Medulla oblongata (tissue), 1 donor: Measurements from ENCODE around the gene RAC3.
A peak's percentile ranks its signal among the peaks of the same experiment; 100 is the strongest.
"Not testable (repeated sequence)": the region's sequence is repeated elsewhere in the genome, so short reads cannot be mapped to it uniquely, and the experiment has no call there.

Experiments used
- DNase-seq: peaks from one replicate; pipeline ENCODE4 v3.0.0-alpha.2; 2015; ENCODE audit errors: extremely low spot score

RAC3 gene

GRCh38 chr17:82023447-82024241 is 7.8 kb upstream of the RAC3 start:
- no peak for DNase-seq

GRCh38 chr17:82024859-82025258 is 6.6 kb upstream of the RAC3 start:
- DNase-seq, result no peak

GRCh38 chr17:82025401-82026107 is 5.9 kb upstream of the RAC3 start:
- no peak for DNase-seq

DNA sequence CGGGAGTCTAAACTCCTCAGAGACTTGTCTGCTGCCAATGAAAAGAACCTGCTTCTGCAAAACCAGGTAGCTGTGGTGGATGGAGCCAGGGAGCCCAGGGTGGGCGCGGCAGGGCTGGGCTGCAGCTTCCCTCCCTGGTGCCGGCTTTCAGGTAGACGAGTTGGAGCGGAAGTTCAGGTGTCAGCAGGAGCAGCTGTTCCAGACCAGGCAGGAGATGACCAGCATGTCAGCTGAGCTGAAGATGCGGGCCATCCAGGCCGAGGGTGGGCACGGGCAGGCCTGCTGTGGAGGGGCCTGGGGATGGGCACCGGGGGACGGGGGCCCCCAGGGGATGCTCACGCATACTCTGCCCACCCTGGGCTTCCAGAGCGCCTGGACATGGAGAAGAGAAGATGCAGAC is 3.2 kb upstream of the RAC3 start:
- no peak for DNase-seq

DNA sequence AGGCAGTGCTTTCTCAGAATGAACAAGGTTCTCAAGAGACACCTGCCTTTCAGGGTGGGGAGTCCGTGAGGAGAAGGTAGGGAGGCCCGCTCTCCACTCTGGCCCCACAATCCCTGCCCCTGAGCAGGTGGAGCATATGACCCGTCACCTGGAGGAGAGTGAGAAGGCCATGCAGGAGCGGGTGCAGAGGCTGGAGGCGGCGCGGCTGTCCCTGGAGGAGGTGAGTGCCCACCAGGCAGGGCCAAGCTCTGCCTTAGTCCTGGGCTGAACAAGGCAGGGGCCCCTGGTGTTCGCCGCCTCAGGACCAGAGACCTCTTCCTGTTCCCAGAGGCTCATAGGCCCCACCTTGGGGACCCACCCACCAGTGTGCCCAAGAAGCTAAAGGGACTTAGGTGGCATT is 2.5 kb upstream of the RAC3 start:
- DNase-seq, result no peak

GRCh38 chr17:82029391-82029790 is 2.1 kb upstream of the RAC3 start:
- no peak for DNase-seq

- DNase-seq, result no peak
Measured at GRCh38 chr17:82029990-82030469, 1.4 kb upstream of the RAC3 start.

GRCh38 chr17:82030470-82031302 is 792 bp upstream of the RAC3 start:
- peak; percentile 72 for DNase-seq

GRCh38 chr17:82031885-82032627 is 578 bp downstream of the RAC3 start:
- DNase-seq, result no peak

DNA sequence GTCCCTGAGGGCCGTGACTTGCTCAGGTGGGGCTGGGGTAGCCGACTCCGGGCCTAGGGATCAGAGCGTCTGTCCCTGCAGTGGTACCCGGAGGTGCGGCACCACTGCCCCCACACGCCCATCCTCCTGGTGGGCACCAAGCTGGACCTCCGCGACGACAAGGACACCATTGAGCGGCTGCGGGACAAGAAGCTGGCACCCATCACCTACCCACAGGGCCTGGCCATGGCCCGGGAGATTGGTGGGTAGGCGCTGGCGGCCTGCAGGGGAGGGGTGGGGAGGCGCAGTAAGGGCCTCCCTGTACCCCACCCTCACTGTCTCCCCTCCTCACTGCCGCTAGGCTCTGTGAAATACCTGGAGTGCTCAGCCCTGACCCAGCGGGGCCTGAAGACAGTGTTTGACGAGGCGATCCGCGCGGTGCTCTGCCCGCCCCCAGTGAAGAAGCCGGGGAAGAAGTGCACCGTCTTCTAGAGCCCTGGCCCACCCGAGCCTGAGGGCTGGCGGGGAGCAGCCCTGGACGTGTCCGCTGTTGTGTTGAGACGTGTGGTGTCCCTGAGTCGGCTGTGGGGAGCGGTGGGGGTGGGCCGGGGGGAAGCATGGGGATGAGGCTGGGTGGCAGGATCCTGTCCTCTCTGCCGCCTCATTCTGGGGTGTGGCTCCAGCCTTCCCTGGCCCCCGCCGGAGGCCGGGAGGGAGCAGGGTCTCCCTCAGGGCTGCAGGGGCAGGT is 2.0 kb downstream of the RAC3 start:
- no peak for DNase-seq

- DNase-seq, result no peak
Measured at GRCh38 chr17:82034371-82035011, 3.0 kb downstream of the RAC3 start.

DNA sequence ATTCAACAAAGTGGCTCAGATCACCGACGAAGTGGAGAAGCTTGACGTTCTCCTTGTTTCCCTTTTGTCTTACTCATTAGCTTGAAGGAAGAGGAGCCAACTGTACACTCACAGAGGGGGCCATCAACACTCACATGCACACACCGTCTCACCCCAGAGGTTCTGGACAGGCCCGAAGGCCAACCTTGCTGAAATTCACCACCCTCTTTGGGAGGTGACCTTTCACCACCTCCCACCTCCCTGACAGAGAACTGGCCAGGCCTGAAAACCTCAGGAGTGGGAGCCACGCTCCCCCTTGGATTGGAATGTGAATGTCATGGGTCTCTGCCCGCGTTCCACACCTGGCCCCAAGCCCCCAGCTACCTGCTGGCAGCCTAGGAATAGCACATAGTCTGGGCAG is 4.0 kb downstream of the RAC3 start:
- DNase-seq, result no peak

GRCh38 chr17:82035956-82036633 is 4.6 kb downstream of the RAC3 start:
- no peak for DNase-seq

GRCh38 chr17:82036634-82037091 is 5.2 kb downstream of the RAC3 start:
- DNase-seq, result no peak

DNA sequence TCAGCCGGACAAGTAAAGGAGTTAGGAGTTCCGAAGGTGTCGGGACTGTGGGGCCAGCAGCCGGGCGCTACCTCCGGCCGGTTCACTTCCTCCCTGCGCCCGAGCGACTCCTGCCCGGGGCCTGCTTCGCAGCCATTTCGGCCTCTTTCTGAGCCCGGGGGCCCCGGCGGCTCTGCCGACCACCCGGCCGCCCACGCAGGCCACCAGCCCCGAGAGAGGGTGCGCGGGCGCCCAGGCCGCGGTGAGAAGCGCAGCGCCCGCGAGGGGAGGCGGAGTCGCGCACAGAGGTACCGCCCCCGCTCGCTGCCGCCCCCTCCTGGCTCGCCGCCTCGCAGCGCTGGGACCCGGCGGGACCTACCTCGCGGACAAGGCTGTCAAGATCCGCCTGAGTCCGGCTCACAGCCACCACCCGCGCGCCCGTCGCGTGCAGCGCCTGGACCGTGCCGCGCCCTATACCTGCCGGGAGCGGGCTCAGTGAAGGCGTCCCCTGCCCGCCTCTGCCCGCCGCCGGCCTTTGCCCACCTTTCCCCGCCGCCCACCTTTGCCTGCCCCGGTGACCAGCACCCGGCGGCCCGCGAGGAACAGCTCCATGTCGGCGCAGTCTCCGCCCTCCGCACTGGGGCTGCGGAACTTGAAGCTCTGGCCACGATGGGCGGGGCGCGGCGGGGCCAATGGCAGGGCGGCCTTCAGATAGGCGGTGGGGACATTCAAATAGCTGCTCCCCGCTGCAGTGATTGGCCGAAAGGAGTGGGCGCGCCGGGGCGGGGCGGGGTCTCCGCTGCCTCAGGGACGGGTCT is 5.8 kb downstream of the RAC3 start, which contains the start of gene DCXR:
Gene DCXR (minus strand): TSS at position 606 of the 797 bp plus-strand sequence. CDS start 15 bp downstream, at position 591.
- peak; percentile 97 for DNase-seq

- no peak for DNase-seq
Measured at GRCh38 chr17:82037889-82038195, 6.4 kb downstream of the RAC3 start.

- not testable (repeated sequence) for DNase-seq
Measured at GRCh38 chr17:82038796-82039409, 7.4 kb downstream of the RAC3 start.

- no peak for DNase-seq
Measured at GRCh38 chr17:82039695-82040299, 8.3 kb downstream of the RAC3 start.
